Measurements from ENCODE around the gene PELI2.

GRCh38 chr14:56206596-56206995 lies 88.4 kb downstream of the PELI2 start:
- TF ChIP-seq CTCF (tag by site-specific recombination; IDR thresholded peaks at IDR 0.05): no peak
- TF ChIP-seq ZNF518A (tag by site-specific recombination; conservative IDR thresholded peaks at IDR 0.05; ENCODE audit: low read depth): no peak
- TF ChIP-seq SCRT2 (tag by site-specific recombination; IDR thresholded peaks at IDR 0.05): no peak
- TF ChIP-seq YY1 (tag by site-specific recombination; IDR thresholded peaks at IDR 0.05): no peak
- TF ChIP-seq SCRT1 (tag by site-specific recombination; IDR thresholded peaks at IDR 0.05; ENCODE audit: borderline replicate concordance): no peak
- no peak for TF ChIP-seq ZNF610 (tag by site-specific recombination; IDR thresholded peaks at IDR 0.05; ENCODE audit: borderline replicate concordance)
- no peak for TF ChIP-seq ZNF626 (tag by site-specific recombination; IDR thresholded peaks at IDR 0.05)
- TF ChIP-seq ZNF175 (tag by site-specific recombination; IDR thresholded peaks at IDR 0.05): no peak
- TF ChIP-seq ZNF280D (tag by site-specific recombination; IDR thresholded peaks at IDR 0.05): no peak
- TF ChIP-seq ATF2 (tag by site-specific recombination; IDR thresholded peaks at IDR 0.05; ENCODE audit: low read depth): no peak
- no peak for TF ChIP-seq REST (tag by site-specific recombination; IDR thresholded peaks at IDR 0.05)
- no peak for TF ChIP-seq ZNF837 (tag by site-specific recombination; IDR thresholded peaks at IDR 0.05)
